ENCODE data around the gene MSH3.

MSH3 gene

DNA sequence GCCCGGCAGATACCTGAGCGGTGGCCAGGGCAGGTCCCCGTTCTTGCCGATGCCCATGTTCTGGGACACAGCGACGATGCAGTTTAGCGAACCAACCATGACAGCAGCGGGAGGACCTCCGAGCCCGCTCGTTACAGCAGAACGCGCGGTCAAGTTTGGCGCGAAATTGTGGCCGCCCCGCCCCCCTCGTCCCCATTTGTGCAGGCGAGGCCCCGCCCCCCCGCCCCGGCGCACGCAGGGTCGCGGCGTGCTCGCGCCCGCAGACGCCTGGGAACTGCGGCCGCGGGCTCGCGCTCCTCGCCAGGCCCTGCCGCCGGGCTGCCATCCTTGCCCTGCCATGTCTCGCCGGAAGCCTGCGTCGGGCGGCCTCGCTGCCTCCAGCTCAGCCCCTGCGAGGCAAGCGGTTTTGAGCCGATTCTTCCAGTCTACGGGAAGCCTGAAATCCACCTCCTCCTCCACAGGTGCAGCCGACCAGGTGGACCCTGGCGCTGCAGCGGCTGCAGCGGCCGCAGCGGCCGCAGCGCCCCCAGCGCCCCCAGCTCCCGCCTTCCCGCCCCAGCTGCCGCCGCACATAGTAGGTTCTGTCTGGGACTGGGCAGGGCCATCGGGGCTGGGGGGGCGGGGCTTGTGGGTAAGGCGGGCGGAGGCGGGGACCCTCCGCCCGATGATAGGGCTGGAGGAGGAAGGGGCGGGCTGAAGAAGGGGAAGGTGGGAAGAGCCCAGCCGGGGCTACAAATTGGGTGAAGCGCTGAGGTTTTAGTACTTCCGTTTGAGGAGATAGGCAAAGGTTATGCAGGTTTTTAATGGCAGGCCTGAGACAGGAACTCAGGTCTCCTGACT is at the start of gene MSH3, which contains the start of gene DHFR:
Gene MSH3, plus strand, starts transcription at position 262 of the 840 bp plus-strand sequence. Its CDS starts 76 bp downstream, at position 338.
Gene DHFR, minus strand, starts transcription at position 593 of the 840 bp plus-strand sequence. Its CDS starts 494 bp downstream, at position 99.
- DNase-seq (ENCODE audit: low read depth), result peak; percentile 93

DNA sequence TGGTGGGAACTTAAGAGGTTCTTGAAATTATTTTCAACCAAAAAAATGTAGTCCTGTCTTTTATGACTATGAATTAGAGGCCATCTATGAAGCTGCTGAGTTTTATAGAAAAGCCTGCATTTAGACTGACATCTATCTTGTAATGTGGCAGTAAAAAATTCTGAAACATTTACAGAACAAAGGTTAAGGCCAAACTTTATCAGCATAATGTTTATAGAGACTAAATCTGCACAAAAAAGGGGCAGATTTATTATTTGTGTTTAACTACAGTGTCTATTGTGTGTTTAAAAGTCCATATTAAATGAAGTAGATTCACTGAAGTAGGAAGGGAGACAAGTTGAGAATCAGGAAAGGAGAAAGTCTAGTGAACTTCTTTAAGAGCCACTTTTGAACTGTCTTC is 47.1 kb upstream of the MSH3 start:
- no peak for DNase-seq (ENCODE audit: low read depth)

DNA sequence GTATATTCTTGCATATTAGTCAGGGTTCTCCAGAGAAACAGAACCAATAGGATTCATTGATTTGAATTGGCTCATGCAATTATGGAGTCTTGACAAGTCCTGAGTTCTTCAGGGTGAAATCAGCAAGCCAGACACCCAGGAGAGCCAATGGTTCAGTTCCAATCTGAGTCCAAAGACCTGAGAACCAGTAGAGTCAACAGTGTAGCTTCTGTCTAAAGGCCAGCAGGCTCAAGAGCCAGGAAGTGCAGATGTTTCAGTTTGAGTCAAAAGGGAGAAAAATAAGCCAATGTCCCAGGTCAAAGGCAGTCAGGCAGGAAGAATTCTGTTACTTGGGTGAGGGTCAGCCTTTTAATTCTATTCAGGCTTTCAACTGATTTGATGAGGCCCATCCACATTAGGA is 46.6 kb upstream of the MSH3 start:
- DNase-seq (ENCODE audit: low read depth), result no peak

DNA sequence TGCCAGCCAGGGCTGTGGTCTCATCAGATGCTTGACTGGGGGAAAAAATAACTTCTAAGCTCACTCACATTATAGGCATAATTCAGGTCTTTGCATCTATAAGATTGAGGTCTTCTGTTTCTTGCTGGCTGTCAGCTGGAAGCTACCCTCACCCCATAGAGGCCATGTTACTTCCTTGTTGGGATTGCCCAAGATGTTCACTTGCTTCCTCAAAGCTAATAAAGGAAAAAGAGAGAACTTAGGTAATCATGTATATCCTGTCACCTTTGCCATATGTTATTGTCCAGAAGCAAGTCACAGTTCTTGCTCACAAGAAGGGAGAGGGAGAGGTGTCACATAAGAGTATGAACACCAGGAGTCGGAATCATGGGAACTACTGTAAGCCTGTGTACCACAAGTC is 45.7 kb upstream of the MSH3 start:
- DNase-seq (ENCODE audit: low read depth), result no peak

DNA sequence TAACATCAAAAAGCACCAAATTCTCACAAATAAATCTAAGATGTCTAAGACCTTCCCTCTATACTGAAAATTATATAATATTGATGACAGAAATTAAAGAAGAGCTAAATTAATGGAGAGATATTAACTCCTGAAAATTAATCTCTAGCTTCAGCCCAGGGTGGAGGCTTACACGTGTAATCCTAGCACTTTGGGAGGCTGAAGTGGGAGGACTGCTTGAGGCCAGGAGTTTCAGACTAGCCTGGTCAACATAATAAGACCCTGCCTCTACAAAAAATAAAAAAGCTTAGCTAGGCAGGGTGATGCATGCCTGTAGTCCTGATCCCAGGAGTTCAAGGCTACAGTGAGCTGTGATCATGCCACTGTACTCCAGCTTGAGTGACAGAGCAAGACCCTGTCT is 44.8 kb upstream of the MSH3 start:
- no peak for DNase-seq (ENCODE audit: low read depth)

- no peak for DNase-seq (ENCODE audit: low read depth)
Measured at GRCh38 chr5:80615266-80615914, 39.1 kb upstream of the MSH3 start.

DNA sequence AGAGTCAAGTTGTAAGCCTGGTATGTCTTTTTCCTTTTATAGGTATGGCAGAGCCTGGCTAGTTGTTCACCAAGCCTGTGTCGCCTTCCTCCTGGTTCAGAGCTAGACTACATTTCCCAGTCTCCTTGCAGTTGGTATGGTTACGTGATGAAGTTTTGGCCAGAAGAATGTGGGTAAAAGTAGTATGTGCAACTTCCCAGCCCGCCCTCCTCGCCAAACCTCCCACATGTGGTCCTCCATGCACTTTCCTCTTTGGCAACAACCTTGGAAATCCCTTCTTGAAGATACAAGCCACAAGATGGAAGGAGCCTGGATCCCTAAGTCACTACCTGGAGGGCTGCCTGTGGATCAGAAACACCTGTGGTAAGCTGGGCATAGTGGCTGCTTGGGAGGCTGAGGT is 36.0 kb upstream of the MSH3 start:
- DNase-seq (ENCODE audit: low read depth), result no peak

DNA sequence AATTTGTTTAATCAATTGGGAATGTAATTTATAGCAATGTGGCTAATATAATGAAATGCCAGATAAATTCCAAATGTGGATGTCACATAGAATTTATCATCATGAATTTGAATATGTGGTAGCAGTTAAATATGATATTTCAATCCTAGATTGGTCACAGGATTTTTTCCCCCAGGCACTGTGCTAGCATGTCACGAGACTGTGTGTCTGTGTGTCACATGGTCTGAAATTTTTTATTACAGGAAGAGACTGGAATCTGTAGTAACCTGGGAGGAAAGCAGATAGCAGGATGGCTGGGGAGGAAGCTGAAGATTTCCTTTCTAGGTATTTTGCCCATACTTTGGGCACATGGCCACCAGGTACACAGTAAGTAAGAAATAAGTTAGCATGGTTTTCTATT is 35.4 kb upstream of the MSH3 start:
- DNase-seq (ENCODE audit: low read depth), result no peak

DNA sequence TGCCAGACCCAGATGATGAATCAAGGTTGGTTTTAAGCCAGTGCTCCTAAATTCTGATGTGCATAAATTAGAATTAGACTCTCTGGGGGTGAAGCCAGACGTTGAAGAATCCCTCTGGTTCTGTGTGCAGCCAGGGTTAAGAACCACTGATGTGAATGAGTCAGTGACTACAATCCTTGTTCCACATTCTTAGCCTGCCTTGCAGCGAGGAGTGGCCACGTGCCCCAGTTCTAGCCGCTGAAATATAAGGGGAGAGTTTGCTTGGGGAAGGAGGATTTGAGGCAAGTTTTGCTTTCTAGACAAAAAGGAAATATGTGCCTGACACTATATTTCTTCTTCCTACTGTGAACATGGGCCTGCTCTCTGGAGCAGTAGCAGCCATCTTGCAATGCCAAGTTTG is 34.2 kb upstream of the MSH3 start:
- peak; percentile 12 for DNase-seq (ENCODE audit: low read depth)

- peak; percentile 4 for DNase-seq (ENCODE audit: low read depth)
Measured at GRCh38 chr5:80622756-80623155, 31.7 kb upstream of the MSH3 start.

- DNase-seq (ENCODE audit: low read depth), result no peak
Measured at GRCh38 chr5:80623999-80624398, 30.5 kb upstream of the MSH3 start.

- no peak for DNase-seq (ENCODE audit: low read depth)
Measured at GRCh38 chr5:80625230-80625629, 29.2 kb upstream of the MSH3 start.

GRCh38 chr5:80629281-80629680 is 25.2 kb upstream of the MSH3 start:
- no peak for DNase-seq (ENCODE audit: low read depth)

- no peak for DNase-seq (ENCODE audit: low read depth)
Measured at GRCh38 chr5:80631278-80632259, 22.9 kb upstream of the MSH3 start.

GRCh38 chr5:80632700-80633099 is 21.8 kb upstream of the MSH3 start:
- no peak for DNase-seq (ENCODE audit: low read depth)

GRCh38 chr5:80634193-80634592 is 20.3 kb upstream of the MSH3 start:
- no peak for DNase-seq (ENCODE audit: low read depth)

DNA sequence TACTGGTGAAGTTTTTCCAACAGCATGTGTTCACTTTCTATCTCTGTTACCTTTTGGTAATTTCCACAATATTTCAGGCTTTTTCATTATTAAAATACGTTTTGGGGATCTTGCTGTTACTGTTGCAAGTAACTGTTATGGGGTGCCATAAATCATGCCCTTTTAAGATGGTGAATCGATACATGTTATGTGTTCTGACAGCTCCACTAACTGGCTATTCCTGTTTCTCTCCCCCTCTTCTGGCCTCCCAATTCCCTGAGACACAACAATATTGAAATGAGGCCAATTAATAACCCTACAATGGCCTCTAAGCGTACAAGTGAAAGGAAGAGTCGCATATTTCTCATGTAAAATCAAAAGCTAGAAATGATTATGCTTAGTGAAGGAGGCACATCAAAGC is 13.1 kb upstream of the MSH3 start:
- no peak for DNase-seq (ENCODE audit: low read depth)

GRCh38 chr5:80644900-80645299 is 9.6 kb upstream of the MSH3 start:
- no peak for DNase-seq (ENCODE audit: low read depth)

GRCh38 chr5:80646926-80647325 is 7.5 kb upstream of the MSH3 start:
- DNase-seq (ENCODE audit: low read depth), result no peak

GRCh38 chr5:80653502-80653901 is 950 bp upstream of the MSH3 start:
- no peak for DNase-seq (ENCODE audit: low read depth)

DNA sequence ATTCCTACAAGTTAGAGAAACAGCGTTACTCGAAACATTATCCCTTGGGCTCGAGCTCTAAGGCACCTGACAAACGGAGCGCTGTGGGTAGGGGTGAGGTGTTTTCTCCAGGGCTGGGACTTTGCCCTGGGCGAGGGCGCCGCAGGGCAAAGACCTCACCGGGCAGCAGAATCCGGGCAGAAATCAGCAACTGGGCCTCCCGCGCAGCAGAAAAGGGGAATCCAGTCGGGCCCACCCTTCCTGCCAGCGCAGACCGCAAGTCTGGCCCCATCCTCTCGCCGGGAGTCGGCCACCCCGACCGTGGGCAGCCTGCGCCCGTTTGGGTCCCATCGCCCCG is 430 bp upstream of the MSH3 start:
- peak; percentile 8 for DNase-seq (ENCODE audit: low read depth)

- DNase-seq (ENCODE audit: low read depth), result peak; percentile 17
Measured at GRCh38 chr5:80655231-80655774, 851 bp downstream of the MSH3 start.
